SHP77 (cell line): ENCODE results near the gene PWWP2B.
"Not testable (repeated sequence)": the region's sequence is repeated elsewhere in the genome, so short reads cannot be mapped to it uniquely, and the experiment has no call there.

Experiments
- DNase-seq, 2 experiments: peaks; one replicate each; lab custom pipeline; 2025; lab: John Stamatoyannopoulos, UW

PWWP2B gene

GRCh38 chr10:132381741-132382140 is 15.3 kb upstream of the PWWP2B start:
- DNase-seq, result no peak

DNA sequence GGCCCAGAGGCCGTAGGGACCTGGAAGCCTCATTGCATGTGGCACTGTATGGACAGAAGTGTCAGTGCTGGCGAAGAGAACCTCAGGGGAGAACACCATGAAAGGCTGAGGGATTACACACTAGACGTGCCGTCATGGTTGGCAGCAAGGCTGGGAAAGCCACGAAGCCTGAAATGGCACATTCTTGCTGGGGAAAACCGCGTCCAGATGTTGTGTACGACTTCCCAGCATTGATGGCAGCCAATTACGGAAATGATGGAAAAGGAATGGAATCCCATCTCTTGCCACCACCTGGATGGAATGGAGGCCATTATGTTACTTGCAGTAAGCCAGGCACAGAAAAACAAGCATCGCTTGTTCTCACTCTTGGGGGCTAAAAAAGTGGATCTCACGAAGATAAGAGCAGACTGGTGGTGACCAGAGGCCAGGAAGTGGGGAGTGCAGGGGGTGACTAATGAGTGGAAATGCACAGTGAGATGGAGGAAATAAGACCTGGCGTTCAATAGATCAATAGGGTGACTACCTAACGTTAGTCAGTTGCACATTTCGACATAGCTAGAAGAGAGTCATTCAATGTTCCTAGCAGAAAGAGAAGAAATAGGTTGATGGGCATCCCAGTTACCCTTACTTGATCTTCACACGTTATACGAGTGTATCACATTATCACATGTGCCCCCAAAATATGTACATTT is 14.6 kb upstream of the PWWP2B start:
- no peak for DNase-seq

DNA sequence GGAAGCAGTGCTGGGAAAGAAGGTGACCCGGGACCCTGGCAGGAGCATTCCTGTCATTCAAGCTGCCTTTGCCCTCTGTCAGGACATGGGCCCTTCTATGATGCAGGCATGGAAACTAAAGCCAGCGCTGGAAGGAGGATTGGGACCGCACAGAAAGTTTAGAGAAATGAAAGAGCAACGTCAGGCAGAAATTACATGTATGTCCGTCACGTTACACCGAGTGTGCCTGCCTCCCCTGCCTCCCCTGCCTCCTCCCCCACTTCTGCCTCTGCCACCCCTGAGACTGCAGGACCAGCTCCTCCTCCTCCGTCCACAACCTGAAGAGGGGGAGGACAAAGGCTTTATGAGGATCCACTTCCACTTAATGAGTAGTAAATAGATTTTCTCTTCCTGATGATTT is 13.9 kb upstream of the PWWP2B start:
- DNase-seq, result no peak

GRCh38 chr10:132383751-132384196 is 13.2 kb upstream of the PWWP2B start:
- DNase-seq, result no peak

- no peak for DNase-seq
These were observed 12.2 kb upstream of the PWWP2B start for GRCh38 chr10:132384618-132385388.

DNA sequence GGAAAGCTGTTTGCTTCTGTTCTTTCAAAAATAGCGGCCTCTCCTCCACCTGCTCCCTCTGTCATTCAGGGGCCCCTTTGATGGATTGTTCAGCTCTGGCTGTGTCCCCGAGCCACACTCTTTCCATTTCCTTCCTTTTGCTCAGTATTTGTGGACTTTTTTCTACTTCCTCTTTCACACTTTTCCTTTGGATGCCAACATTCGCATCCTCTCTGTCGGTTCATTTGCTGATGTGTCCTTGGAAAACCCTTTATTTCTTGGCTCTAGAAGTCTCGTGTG is 11.7 kb upstream of the PWWP2B start:
- DNase-seq, result no peak

DNA sequence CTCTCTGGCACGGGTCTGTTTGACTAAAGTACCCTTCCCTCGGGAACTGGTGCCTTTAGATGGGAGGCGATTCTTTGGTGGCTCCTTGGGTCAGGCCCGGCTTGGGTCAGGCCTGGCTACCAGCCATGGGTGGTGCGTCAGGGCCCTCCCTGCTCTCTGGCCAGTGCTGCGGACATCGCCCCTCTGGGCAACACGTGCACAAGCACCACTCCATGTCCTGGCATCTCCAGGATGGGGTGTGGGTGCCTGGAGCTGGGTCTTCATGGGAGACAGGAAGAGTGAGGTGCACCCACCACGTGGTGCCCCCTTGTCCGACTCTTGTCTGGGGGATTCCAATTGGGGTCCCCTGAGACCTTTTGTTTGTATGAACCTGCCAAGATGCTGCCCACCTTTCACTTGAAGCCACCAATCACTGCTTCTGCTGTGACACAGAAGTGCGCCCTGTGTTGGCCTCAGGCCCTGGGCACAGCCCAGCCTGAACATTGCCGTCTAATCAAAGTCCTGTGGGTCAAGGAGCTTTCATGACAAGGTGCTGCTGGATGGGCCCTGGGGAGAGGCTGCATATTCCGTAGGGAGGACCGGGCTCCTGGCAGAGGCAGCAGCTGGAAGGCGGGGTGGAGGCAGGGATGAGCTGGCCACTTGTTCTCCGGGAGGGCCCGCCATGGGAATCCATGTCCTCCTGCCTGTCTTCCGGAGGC is 11.1 kb upstream of the PWWP2B start:
- DNase-seq, result no peak

DNA sequence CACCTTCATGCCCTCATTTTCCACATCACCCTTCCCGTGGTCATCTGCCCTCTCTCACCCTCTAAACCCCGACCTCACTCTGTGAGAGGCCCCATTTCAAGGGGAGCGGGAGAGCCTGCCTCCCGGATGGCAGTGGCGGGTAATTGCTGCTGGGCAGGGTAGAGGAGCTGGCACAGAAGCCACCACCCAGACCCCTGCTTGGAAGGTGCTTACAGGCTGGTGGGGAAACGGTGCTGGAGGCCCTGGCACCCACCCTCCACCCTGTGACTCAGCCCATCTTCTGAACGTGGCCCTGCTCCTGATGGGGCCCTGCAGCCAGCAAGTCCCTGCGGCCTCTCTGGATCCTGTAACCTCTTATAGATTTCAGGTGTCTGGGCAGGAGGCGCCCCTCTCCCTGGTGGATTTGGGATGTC is 10.6 kb upstream of the PWWP2B start:
- DNase-seq, result no peak

DNA sequence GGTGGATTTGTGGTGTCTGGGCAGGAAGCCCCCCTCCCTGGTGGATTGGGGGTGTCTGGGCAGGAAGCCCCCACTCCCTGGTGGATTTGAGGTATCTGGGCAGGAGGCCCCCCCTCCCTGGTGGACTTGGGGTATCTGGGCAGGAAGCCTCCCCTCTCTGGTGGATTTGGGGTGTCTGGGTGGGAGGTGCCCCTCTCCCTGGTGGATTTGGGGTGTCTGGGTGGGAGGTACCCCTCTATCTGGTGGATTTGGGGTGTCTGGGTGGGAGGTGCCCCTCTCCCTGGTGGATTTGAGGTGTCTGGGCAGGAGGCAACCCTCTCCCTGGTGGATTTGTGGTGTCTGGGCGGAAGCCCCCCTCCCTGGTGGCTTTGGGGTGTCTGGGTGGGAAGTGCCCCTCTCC is 10.1 kb upstream of the PWWP2B start:
- not testable (repeated sequence) for DNase-seq

- no peak for DNase-seq
These were observed 9.2 kb upstream of the PWWP2B start for GRCh38 chr10:132387764-132388210.

DNA sequence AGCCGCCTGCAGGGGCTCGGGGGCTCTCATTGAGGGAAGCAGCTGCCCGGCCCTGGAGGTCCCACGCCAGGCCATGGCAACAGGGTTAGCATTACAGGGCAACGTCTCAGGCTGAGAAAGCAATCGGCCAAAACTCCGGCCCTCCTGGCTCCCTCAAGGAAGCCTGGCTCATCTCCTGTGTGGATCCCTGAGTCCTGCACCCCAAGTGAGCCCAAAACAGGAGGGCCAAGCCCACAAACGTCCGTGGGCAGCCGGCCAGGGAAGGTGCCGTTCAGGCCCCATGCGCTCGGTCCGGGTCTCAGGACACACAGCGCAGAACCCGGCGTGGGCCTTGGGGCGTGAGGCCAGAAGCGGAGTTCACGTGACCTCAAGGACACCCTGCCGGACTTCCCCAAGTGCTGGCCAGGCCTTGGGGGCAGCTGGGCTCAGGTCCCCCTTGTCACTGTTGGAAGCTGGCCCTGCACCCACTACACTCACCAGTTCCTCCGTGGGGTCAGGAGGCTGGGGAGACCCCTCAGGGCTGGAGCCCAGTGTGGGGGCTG is 8.0 kb upstream of the PWWP2B start:
- no peak for DNase-seq

GRCh38 chr10:132389433-132390169 is 7.4 kb upstream of the PWWP2B start:
- peak in 1 of 2 experiments; percentile 32 for DNase-seq

DNA sequence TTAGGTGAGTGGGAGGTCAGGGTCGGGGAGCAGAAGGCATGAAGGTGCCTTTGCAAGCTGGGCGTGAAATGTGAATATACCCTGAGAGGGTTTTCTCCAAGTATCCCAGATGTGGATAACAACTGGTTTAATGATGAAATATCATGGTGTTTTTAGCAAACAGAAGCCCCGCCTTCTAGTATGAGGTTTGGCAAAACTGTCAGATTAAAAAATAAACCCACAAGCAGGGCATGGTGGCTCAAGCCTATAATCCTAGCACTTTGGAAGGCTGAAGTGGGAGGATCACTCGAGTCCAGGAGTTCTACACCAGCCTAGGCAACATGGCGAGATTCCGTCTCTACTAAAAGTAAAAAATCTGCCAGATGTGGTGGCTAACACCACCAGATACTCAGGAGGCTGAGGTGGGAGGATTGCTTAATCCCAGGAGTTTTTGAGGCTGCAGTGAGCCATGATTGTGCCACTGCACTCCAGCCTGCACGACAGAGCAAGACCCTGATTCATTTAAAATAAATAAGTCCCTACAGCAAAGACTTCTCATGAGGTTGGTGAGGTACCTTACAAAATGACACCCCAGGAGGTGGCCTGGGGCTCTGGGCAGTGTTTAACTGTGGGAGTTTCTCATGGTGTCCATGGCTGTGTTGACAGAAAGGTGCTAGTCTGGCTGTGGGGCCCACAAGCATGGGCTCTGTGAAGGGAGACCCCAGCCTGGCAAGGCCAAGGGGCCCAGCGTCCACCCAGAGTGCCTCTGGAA is 6.7 kb upstream of the PWWP2B start:
- DNase-seq, result no peak

DNA sequence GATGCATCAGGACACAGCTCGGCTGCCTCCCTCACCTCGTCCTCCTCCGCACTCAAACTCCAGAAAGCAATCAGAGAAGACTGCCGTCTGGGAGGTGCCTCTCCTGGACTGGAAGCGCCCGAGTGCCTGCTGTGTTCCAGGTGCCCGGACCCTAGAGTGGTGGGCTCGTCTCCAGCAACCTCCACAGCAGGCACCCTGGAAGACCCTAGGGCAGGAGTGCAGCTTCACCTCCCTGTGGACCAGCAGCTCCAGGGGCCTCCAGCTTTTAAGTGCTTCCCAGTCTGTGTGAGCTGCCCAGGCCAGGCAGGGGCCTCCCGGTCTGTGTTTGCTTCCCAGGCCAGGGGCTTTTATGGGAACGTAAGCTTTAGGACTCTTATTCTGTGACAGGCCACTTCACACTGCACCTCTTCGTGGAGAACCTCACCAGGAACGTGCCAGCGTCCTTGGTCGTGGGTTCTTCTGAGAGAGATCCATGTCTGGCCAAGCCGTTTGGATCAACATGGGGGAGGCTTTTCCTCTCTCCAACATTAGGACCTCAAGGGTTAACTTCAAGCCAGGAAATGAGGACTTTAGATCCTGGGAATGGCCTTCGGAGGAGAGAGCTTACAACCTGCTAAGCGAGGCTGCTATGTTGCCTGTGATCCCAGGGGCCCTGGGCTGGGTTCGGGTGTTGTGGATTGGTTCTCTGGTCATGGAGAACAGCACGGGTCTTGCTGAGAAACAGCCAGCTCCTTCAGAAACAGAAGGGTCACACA is 5.9 kb upstream of the PWWP2B start:
- DNase-seq, result no peak

- DNase-seq, result no peak
These were observed 5.4 kb upstream of the PWWP2B start for GRCh38 chr10:132391676-132392020.

GRCh38 chr10:132392184-132392800 is 4.7 kb upstream of the PWWP2B start:
- DNase-seq, result no peak

DNA sequence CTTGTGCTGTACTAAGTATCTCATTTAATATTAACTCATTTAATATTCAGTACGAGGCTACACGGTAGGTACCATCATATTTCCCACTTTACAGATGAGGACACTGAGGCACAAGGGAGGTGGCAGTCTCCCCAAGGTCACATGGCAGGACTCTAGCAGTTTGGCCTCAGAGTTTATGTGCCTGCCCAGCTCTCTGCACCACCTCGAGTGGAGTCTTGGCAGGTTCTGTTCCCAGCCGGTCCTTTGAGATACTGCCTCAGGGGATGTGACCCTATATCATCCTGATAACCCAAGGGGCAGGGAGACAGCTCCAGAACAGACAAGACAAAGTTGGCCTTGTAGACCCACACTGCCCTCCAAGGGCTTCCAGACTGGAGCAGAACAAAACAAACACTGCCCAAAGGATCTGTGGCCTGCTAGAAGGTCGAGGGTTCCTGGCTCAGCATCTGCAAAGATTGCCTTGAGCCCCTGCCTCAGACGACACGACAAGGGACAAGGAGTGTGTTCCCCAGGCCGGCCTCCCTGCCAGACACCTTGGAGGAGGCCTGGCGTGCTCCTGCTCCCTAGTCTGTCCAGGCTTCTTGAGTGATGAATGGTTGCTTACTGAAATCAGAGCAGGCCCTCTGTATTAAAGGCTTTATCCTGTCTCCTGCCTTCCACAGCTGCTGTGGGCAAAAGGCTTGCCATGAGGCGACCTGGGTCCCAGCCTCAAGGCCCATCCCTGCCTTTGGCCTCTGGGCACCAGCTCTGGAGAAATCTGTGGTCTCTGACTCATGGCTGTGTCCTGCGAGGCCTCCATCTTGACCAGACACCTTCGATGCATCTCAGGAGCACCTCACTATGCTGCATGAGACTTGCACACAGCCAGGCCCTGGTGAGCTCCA is 3.9 kb upstream of the PWWP2B start:
- DNase-seq, result no peak

DNA sequence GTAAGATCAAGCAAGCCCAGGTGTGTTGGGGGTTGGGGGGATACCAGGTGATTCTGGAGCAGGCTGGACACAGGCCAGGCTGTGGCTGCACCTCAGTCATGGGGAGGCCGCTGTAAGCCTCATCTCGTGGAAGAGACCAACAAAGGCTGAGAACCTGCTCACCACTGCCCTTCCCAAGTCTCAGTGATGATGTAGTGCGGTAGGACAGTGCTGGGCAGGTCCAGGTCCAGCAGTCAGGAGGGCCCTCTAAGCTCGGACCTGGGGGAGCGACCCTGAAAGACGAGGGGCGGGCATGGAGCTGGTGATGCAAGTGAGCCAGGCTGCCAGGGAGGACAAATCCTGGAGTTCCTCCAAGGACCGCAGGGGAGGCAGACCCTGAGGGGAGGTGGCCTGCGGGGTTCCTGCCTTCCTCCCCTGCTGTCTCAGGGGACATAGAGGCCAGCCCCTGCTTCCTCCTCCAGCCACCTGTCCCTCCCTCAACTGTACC is 3.3 kb upstream of the PWWP2B start:
- DNase-seq, result no peak

GRCh38 chr10:132394201-132394811 is 2.7 kb upstream of the PWWP2B start:
- no peak for DNase-seq
